HG03457 (cell line): ENCODE measurements around the gene OR7G3.

Experiments used
- ATAC-seq: cut with Tn5 transposase; IDR thresholded peaks from one replicate; pipeline ENCODE4 v1.9.1; 2021; ENCODE audit warnings: moderate number of reproducible peaks; ENCODE audit not compliant: unreplicated experiment

Gene OR7G3

GRCh38 chr19:9126900-9127405, at the start of gene OR7G3:
OR7G3 (minus strand) TSS chr19:9126950; CDS start chr19:9126950, 0 bp downstream.
- no peak for ATAC-seq

GRCh38 chr19:9175326-9175725, 48.6 kb upstream of the OR7G3 start:
- ATAC-seq, result no peak

- ATAC-seq, result no peak
These were observed 44.7 kb upstream of the OR7G3 start for GRCh38 chr19:9171393-9171991.

- no peak for ATAC-seq
These were observed 40.1 kb upstream of the OR7G3 start for GRCh38 chr19:9166846-9167245.

GRCh38 chr19:9165261-9165660, 38.5 kb upstream of the OR7G3 start:
- no peak for ATAC-seq

- ATAC-seq, result no peak
These were observed 34.7 kb upstream of the OR7G3 start for GRCh38 chr19:9161427-9161826.

- ATAC-seq, result no peak
These were observed 33.1 kb upstream of the OR7G3 start for GRCh38 chr19:9159891-9160290.

GRCh38 chr19:9156304-9156703, 29.6 kb upstream of the OR7G3 start:
- ATAC-seq, result no peak

GRCh38 chr19:9155591-9155990, 28.8 kb upstream of the OR7G3 start:
- no peak for ATAC-seq

- no peak for ATAC-seq
These were observed 24.6 kb upstream of the OR7G3 start for GRCh38 chr19:9151367-9151766.

- no peak for ATAC-seq
These were observed 23.9 kb upstream of the OR7G3 start for GRCh38 chr19:9150650-9151049.

GRCh38 chr19:9149997-9150396, 23.2 kb upstream of the OR7G3 start:
- ATAC-seq, result no peak

- ATAC-seq, result no peak
These were observed 21.9 kb upstream of the OR7G3 start for GRCh38 chr19:9148697-9149096.

- ATAC-seq, result no peak
These were observed 20.1 kb upstream of the OR7G3 start for GRCh38 chr19:9146882-9147281.

GRCh38 chr19:9144920-9145319, 18.2 kb upstream of the OR7G3 start:
- ATAC-seq, result no peak

- ATAC-seq, result peak; percentile 66
These were observed 13.6 kb upstream of the OR7G3 start, which contains the start of gene ZNF317 for GRCh38 chr19:9140159-9140874. ZNF317 (plus strand) TSS chr19:9140397; CDS start chr19:9156017, 15,620 bp downstream.

- peak; percentile 9 for ATAC-seq
These were observed 12.9 kb upstream of the OR7G3 start for GRCh38 chr19:9139609-9140158.

- no peak for ATAC-seq
These were observed 5.7 kb upstream of the OR7G3 start for GRCh38 chr19:9132422-9132821.

- no peak for ATAC-seq
These were observed 4.2 kb upstream of the OR7G3 start for GRCh38 chr19:9130965-9131364.

- ATAC-seq, result no peak
These were observed 1.4 kb upstream of the OR7G3 start for GRCh38 chr19:9128171-9128570.

- no peak for ATAC-seq
These were observed 10.2 kb downstream of the OR7G3 start for GRCh38 chr19:9116547-9116946.

- no peak for ATAC-seq
These were observed 11.4 kb downstream of the OR7G3 start, which contains the start of gene OR7G1 for GRCh38 chr19:9115307-9115813. OR7G1 (minus strand) TSS chr19:9115763; CDS start chr19:9115763, 0 bp downstream.
